ENCODE data around the gene CLPSL2.

The CLPSL2 gene

DNA sequence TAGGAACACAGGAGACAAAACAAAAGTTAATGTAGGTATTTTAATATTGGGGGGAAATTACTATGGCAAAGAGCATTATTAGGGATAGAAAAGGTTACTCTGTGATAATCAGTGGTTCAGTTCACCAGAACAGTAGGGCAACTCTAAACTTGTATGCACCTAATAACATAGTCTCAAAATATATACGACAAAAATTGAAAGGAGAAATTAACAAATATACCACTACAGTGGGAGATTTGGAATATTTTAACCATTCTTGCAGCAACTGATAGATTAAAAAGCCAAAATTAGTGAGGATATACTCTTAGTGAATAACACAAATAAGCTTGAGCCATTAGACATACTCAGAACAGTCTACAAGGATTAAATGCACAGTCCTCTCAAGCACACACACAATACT lies 28.5 kb upstream of the CLPSL2 start:
- DNase-seq: no peak

DNA sequence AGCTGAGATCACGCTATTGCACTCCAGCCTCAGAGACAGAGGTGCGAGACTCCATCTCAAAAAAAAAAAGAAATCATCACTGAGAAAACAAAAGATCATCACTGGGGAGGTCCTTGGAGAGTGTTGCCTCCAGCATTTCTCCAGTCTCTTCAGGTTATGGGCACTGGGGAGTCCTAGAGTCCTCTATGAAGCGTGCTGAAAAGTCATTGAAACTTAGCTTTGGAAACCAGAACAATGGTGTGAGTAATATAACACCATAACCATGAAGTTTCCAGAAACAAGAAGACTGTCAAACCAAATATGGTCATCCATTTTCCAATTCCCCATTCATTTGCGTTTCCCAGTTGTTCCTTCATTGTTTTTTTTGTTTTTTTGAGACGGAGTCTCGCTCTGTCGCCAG lies 25.8 kb upstream of the CLPSL2 start:
- DNase-seq: no peak

GRCh38 chr6:35751594-35751993 lies 24.8 kb upstream of the CLPSL2 start:
- no peak for DNase-seq

- DNase-seq: no peak
Measured at GRCh38 chr6:35752330-35752729, 24.1 kb upstream of the CLPSL2 start.

DNA sequence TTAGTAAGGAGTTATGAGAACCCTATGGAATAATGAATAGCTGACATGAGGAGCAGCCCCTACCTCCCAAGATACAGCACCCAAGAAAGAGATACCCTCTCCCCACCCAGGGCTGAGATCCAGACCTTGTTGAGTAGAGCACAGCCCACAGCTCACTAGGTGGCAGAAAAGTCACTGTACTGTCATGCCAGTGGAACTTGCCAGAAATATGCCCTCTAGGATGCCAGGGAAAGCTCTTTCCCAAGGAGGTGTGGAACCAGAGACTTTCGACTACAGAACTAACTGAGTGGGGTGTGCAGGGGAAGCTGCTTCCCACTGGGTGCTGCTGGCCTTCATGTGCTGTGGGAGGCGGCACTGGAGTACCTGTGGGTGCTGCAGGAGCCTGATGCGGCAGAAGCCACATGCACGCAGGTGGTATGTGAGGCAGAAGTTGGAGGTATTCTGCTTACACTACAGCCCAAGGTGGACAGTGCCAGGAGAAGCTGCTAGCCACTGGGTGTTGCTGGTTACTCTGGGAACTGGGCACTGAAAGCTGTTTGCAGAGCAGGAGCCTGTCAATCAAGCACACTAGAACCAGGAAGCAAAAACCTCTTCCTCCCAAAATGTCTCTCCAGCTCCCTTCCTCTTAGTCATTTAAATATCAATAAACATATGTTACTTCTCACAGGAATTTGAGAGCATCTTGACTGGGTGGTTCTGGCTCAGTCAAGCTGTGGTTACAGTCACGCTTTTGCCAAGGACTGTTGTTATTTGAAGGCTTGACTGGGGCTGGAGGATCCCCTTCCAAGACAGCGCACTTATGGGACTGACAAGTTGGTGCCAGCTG lies 21.7 kb upstream of the CLPSL2 start:
- no peak for DNase-seq

GRCh38 chr6:35755278-35755924 lies 21.0 kb upstream of the CLPSL2 start:
- no peak for DNase-seq

- DNase-seq: peak; percentile 8
Measured at GRCh38 chr6:35757456-35758123, 18.8 kb upstream of the CLPSL2 start.

GRCh38 chr6:35759426-35759825 lies 17.0 kb upstream of the CLPSL2 start:
- DNase-seq: no peak

DNA sequence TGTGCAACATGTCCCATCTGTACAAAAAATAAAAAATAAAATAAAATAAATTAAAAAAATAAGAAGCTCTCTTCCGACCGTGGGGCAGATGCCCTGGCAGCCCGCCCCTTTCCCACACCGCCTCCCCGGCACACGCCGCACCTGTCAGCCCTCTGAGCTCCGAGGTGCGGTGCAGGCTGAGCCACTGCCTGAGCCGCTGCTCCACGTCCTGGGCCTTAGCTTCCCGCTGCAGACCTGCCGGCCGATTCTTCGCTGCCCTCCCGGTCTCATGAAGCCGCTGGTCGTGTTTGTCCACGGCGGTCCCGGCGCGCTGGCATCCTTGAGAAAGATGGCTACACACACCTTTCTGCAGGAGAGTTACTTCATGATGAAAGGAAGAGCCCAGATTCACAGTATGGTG lies 10.7 kb upstream of the CLPSL2 start:
- DNase-seq: no peak

DNA sequence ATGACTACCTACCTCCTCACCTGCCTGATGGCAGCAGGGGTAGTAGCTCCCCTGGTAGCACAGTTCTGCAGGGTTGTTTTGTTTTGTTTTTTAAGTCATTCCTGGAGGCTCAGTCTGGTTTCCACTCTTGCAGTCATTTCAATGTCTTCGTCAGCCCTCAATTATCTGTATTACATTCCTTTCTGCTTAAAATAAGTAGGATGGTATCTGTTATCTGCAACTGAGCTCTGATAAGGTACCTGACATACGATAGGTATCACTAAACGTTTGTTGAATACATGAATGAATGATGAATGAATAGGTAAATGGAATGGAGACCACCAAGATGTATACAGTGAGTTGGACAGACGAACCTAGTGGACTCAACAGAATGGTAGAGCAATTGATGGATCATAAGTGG lies 7.2 kb upstream of the CLPSL2 start:
- no peak for DNase-seq

- DNase-seq: no peak
Measured at GRCh38 chr6:35771343-35771627, 5.1 kb upstream of the CLPSL2 start.

GRCh38 chr6:35774116-35774794 lies 2.1 kb upstream of the CLPSL2 start:
- DNase-seq: no peak

- no peak for DNase-seq
Measured at GRCh38 chr6:35775031-35775430, 1.4 kb upstream of the CLPSL2 start.

- DNase-seq: no peak
Measured at GRCh38 chr6:35777356-35778102, 1.1 kb downstream of the CLPSL2 start.

- DNase-seq: no peak
Measured at GRCh38 chr6:35778437-35778836, 2.0 kb downstream of the CLPSL2 start.

DNA sequence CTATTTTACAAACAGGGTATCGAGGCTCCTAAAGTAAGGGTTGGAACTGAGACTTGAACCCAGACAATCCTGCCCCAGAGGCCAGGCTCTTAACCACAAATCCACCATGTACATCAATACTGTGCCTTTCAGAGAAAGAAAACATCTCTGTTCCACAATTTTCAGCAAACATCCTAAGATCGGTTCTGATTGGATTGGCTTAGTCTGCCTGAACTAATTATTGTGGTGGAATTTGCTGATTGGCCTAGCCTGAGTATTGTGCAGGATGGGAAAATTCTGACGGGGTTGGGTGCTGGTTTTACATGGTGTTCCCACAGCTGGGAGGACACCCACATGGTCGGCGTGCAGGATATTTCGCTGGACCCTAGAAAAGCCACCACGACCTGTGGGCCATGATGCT lies 4.3 kb downstream of the CLPSL2 start, which contains the start of gene CLPSL1:
CLPSL1 (plus strand) TSS at position 301 of the 400 bp plus-strand sequence; CDS start at position 393, 92 bp downstream.
- DNase-seq: no peak

DNA sequence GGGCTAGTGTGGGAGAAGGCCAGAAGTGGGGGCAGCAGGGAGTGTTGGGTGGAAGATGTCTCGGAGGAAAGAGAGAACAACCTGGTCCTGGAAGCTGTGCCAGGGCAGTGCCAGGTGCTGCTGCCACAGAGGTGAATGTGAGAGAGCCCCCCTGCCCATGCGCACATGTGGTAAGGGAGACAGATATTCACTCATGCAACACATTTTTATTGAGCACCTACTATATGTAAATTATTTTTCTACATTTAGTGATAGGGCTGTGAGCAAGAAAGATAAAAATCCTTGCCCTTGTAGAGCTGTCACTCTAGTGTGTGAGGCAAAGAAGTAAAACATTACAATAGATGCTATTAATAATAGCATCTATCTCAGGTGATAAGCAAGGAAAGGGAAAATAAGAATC lies 4.9 kb downstream of the CLPSL2 start:
- DNase-seq: no peak

DNA sequence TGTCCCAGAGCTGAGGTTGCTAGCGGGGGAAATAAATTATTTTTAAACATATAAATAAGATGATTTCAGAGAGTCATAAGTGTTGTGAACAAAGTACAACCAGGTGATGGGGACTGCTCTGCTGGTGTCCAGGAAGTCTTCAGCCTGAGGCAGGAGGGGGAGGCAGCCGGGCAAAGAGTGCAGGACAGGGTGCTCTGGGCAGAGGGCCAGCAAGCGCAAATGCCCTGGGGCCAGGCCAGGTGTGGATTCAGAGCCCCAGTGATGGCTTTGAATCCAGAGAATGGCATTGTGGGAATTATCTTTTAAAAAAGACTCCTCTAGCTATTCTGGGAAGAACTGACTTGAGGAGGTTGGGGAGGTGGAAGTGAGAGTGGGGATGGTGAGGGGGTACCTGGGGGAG lies 6.0 kb downstream of the CLPSL2 start:
- DNase-seq: no peak

DNA sequence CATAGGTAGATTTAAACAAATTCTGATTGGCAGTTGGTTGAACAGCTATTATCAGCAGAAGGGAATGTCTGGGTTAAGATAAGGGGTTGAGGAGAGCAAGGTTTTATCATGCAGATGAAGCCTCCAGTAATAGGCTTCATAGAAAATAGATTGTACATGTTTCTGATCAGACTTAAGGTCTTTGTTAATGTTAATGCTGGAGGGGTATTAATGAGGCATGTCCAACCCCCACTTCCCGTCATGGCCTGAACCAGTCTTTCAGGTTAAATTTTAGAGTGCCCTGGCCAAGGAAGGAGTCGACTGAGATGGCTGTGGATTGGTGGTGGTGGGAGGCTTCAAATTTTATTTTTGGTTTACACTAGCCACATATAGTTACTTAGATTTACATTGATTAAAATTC lies 7.8 kb downstream of the CLPSL2 start:
- DNase-seq: no peak

DNA sequence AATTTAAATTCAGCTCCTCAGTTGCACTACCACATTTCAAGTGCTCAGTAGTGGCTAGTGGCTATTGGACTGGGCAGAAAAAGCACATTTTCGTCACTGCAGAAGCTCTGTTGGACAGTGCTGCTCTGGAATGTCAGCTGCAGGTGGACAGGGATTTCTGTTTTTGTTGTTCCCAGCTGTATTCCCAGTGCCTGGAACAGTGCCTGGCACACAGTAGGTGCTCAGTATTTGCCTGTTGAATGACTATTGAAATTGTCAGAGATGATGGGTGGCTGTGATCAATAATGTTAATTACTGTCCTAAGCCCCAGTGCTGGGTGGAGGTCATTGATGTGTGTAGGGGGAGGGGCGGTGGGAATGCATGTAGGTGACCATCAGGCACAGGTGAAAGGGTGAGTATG lies 9.9 kb downstream of the CLPSL2 start:
- no peak for DNase-seq

GRCh38 chr6:35786810-35787209 lies 10.4 kb downstream of the CLPSL2 start:
- DNase-seq: no peak

DNA sequence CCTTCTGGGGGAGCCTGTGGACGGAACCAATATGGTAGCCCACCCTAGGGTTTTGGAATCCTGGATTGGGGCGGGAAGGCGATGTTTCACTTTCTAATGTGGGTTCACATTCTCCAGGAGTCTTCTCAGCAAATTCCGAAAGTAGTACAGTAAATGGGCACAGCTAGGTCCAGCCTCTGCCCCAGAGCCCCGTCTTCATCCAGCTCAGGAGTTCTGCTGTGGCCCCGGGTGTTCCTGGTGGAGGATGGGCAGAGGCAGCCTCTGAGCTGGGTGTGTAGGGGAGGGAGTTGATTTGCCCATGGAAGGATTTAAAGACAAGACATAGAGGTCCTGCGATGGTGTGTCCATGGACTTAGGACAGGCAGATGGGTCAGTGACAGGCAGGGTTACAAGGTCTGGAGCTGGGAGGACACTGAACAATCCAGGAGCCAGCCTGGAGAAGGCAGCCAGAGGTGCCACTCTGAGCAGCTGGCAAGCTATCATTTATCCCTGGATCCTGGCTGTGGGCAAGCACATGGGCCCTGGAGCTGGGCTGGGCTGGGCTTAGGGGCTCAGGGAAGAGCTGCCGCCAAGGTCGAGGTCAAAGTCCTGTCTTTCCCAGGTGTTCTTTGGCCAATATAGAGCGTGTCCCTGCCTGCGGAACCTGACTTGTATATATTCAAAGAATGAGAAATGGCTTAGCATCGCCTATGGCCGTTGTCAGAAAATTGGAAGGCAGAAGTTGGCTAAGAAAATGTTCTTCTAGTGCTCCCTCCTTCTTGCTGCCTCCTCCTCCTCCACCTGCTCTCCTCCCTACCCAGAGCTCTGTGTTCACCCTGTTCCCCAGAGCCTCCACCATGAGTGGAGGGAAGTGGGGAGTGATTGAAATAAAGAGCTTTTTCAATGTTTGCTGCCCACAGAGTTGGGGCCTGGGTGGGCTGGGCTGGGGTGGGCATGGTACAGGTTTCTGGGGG lies 11.1 kb downstream of the CLPSL2 start:
- no peak for DNase-seq
